ENCODE measurements around the gene AP2B1. TPM values are rescaled to one million over a fixed set of nuclear protein-coding genes. Genes with fewer than 3 reads are reported as not detected.

The AP2B1 gene
- total and polyA plus RNA-seq, 9 of the 15 experiments (the other 6 are each of a cell fraction or from before 2014, with no cell fraction given): 60.1 to 287 (median 105) TPM

- TF ChIP-seq RERE (CRISPR knock-in tag; IDR thresholded peaks at IDR 0.05; ENCODE audit: borderline replicate concordance): no peak
- no peak for TF ChIP-seq EZH2 (IDR thresholded peaks at IDR 0.05; ENCODE audit: borderline replicate concordance, low read depth, low read length)
- TF ChIP-seq ZNF316 (IDR thresholded peaks at IDR 0.05): peak; percentile 47; the same call in 1 of the 2 replicates
- peak; percentile 78 for TF ChIP-seq TRIM25 (IDR thresholded peaks at IDR 0.05; ENCODE audit: borderline replicate concordance)
- peak; percentile 86 for TF ChIP-seq ELF2 (CRISPR knock-in tag; IDR thresholded peaks at IDR 0.05)
- no peak for TF ChIP-seq HOMEZ (CRISPR knock-in tag; IDR thresholded peaks at IDR 0.05)
- peak; percentile 93 for TF ChIP-seq ETV1 (tag; conservative IDR thresholded peaks at IDR 0.05; ENCODE audit: low read depth)
- peak; percentile 86 to 89 for TF ChIP-seq SIX5 (IDR thresholded peaks at IDR 0.05; ENCODE audit: borderline replicate concordance in 1 of 2, insufficient read depth in 1 of 2, low read depth in 1 of 2, low read length in 2 of 2)
- TF ChIP-seq KAT2B (IDR thresholded peaks at IDR 0.05; ENCODE audit: low read depth, low read length): no peak
- no peak for TF ChIP-seq NFE2L1 (tag; IDR thresholded peaks at IDR 0.05; ENCODE audit: borderline replicate concordance, low read depth)
- peak; percentile 95 for TF ChIP-seq EP400 (IDR thresholded peaks at IDR 0.05)
- peak; percentile 98 for TF ChIP-seq EGR1 (conservative IDR thresholded peaks at IDR 0.05)
- no peak for TF ChIP-seq MXI1 (IDR thresholded peaks at IDR 0.05; ENCODE audit: low read depth, low read length)
- no peak for TF ChIP-seq COPS2 (conservative IDR thresholded peaks at IDR 0.05)
- TF ChIP-seq RNF2 (IDR thresholded peaks at IDR 0.05): peak; percentile 68
- TF ChIP-seq MAFF (IDR thresholded peaks at IDR 0.05; ENCODE audit: low read length): no peak
- TF ChIP-seq ZNF175 (CRISPR knock-in tag; IDR thresholded peaks at IDR 0.05; ENCODE audit: low read depth): no peak; the same call in none of the 2 replicates
- no peak for TF ChIP-seq PTRF (tag; IDR thresholded peaks at IDR 0.05)
- TF ChIP-seq TEAD1 (CRISPR knock-in tag; IDR thresholded peaks at IDR 0.05): peak; percentile 16 to 80; a peak in 2 of 4 replicates
Measured at GRCh38 chr17:35587074-35587961, at the start of gene AP2B1 (continued).

Measured in K562 (cell line).